OCI-LY3 (cell line): ENCODE results near the gene KCNMA1.

ENCODE experiments used
- H2AFZ ChIP-seq: fragments of 200-600, 300-600 bp; shearing (Covaris generic); 2 replicates; pipeline ENCODE4 v1.6.0; 2014; ENCODE audit warnings: antibody characterized with exemption, low read depth, low read length
- H3K27ac ChIP-seq: fragments of 200-600, 300-600 bp; sonication (generic); 2 replicates; pipeline ENCODE4 v1.5.1; 2014; ENCODE audit warnings: mild to moderate bottlenecking, low read length, moderate library complexity, mixed read lengths
- H3K27me3 ChIP-seq: fragments of 200-600, 300-600 bp; sonication (generic); 2 replicates; pipeline ENCODE4 v1.6.1; 2014; ENCODE audit warnings: low read depth, low read length, mixed read lengths
- H3K36me3 ChIP-seq: fragments of 200-600, 300-600 bp; sonication (generic); replicated peaks from 2 replicates; pipeline ENCODE3; 2014; ENCODE audit warnings: low read depth, low read length, mixed read lengths
- H3K4me1 ChIP-seq: fragments of 300-600, 200-600 bp; sonication (generic); 2 replicates; pipeline ENCODE4 v1.6.1; 2014; ENCODE audit warnings: low read length, mixed read lengths
- H3K4me2 ChIP-seq: fragments of 200-600, 300-600 bp; sonication (generic); 2 replicates; pipeline ENCODE4 v1.6.1; 2014; ENCODE audit warnings: low read length, mixed read lengths
- H3K4me3 ChIP-seq: fragments of 300-600, 200-600 bp; sonication (generic); 2 replicates; pipeline ENCODE4 v1.5.1; 2014; ENCODE audit warnings: antibody characterized with exemption, mild to moderate bottlenecking, low read length, moderate library complexity
- H3K79me2 ChIP-seq: fragments of 300-600, 200-600 bp; shearing (Covaris generic); 2 replicates; pipeline ENCODE4 v1.6.1; 2014; ENCODE audit warnings: mild to moderate bottlenecking, low read length, mixed read lengths
- H3K9ac ChIP-seq: fragments of 300-600, 200-600 bp; shearing (Covaris generic); 2 replicates; pipeline ENCODE4 v1.6.0; 2014; ENCODE audit warnings: mild to moderate bottlenecking, low read length, moderate library complexity
- H3K9me3 ChIP-seq: fragments of 200-600, 300-600 bp; shearing (Covaris generic); 2 replicates; pipeline ENCODE4 v1.6.1; 2014; ENCODE audit warnings: low read length, mixed read lengths; ENCODE audit not compliant: insufficient read depth
- H4K20me1 ChIP-seq: fragments of 200-600, 300-600 bp; sonication (generic); 2 replicates; pipeline ENCODE4 v1.6.1; 2016; ENCODE audit warnings: low read length, mixed read lengths; ENCODE audit not compliant: insufficient read depth
- EZH2phosphoT487 ChIP-seq: fragments of 200-600 bp; shearing (Covaris generic); IDR thresholded peaks from 2 replicates; pipeline ENCODE4 v1.6.1; 2018; ENCODE audit warnings: antibody characterized with exemption, mixed run types, low read depth
- TF ChIP-seq, protein P1 (sequence below): fragments of 200-600, 300-600 bp; sonication (generic); IDR thresholded peaks from 2 replicates; pipeline ENCODE4 v1.5.1; 2014; ENCODE audit warnings: antibody characterized with exemption, low read length, low read depth

Gene KCNMA1

DNA sequence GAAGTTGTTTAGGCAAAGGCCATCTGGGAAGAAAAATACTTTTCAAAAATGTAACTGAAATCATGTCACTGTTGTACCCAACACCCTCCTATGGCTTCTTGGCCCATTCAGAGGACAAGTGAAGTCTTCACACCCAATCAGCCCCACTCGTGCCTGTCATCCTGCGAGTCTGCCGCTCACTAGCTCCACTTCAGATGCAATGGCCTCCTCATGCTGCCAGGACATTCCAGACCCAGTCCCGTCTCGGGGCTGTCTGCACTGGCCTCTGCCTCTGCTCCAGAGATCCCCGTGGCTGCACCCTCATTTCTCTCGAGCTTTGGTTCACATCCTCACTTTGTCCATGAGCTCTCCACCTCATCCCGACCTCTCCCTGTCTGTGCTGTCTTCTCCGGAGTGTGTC is 227.1 kb downstream of the KCNMA1 start:
- no peak overlapping the region for H3K4me2 ChIP-seq
- no peak overlapping the region for H3K4me3 ChIP-seq
- peaks cover 14% of the 10 kb centered on the region; the same call in 1 of the 2 replicates for H4K20me1 ChIP-seq
- no peaks in the 10 kb centered on the region for H3K9me3 ChIP-seq
- H3K27ac ChIP-seq: no peak overlapping the region
- no peak overlapping the region for H3K9ac ChIP-seq
- no peaks in the 10 kb centered on the region for H3K27me3 ChIP-seq
- peaks cover 3% of the 10 kb centered on the region; the same call in 1 of the 2 replicates for H3K79me2 ChIP-seq
- TF ChIP-seq, protein P1, sequence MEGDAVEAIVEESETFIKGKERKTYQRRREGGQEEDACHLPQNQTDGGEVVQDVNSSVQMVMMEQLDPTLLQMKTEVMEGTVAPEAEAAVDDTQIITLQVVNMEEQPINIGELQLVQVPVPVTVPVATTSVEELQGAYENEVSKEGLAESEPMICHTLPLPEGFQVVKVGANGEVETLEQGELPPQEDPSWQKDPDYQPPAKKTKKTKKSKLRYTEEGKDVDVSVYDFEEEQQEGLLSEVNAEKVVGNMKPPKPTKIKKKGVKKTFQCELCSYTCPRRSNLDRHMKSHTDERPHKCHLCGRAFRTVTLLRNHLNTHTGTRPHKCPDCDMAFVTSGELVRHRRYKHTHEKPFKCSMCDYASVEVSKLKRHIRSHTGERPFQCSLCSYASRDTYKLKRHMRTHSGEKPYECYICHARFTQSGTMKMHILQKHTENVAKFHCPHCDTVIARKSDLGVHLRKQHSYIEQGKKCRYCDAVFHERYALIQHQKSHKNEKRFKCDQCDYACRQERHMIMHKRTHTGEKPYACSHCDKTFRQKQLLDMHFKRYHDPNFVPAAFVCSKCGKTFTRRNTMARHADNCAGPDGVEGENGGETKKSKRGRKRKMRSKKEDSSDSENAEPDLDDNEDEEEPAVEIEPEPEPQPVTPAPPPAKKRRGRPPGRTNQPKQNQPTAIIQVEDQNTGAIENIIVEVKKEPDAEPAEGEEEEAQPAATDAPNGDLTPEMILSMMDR: no peak
- TF ChIP-seq EZH2phosphoT487: no peak
- H3K36me3 ChIP-seq: no peaks in the 10 kb centered on the region
- H3K4me1 ChIP-seq: peaks cover 64% of the 10 kb centered on the region
- no peak overlapping the region for H2AFZ ChIP-seq

- H3K27ac ChIP-seq: no peak overlapping the region
- TF ChIP-seq, protein P1: no peak
- no peak for TF ChIP-seq EZH2phosphoT487
Observed at GRCh38 chr10:77409697-77410471, 227.7 kb downstream of the KCNMA1 start.

GRCh38 chr10:77408259-77408658 is 229.3 kb downstream of the KCNMA1 start:
- H4K20me1 ChIP-seq: peaks cover 19% of the 10 kb centered on the region; the same call in 1 of the 2 replicates
- no peak for TF ChIP-seq EZH2phosphoT487
- TF ChIP-seq, protein P1: no peak
- no peak overlapping the region for H3K27ac ChIP-seq
- peaks cover 57% of the 10 kb centered on the region for H3K4me1 ChIP-seq
- H2AFZ ChIP-seq: no peak overlapping the region
- H3K4me3 ChIP-seq: no peak overlapping the region
- no peaks in the 10 kb centered on the region for H3K9me3 ChIP-seq
- H3K4me2 ChIP-seq: no peak overlapping the region
- H3K79me2 ChIP-seq: peaks cover 2% of the 10 kb centered on the region; the same call in 1 of the 2 replicates
- H3K9ac ChIP-seq: no peak overlapping the region
- no peaks in the 10 kb centered on the region for H3K36me3 ChIP-seq
- H3K27me3 ChIP-seq: no peaks in the 10 kb centered on the region

More at GRCh38 chr10:77409697-77410471, 227.7 kb downstream of the KCNMA1 start:
- H3K27me3 ChIP-seq: no peaks in the 10 kb centered on the region
- H3K4me1 ChIP-seq: peaks cover 65% of the 10 kb centered on the region
- no peak overlapping the region for H2AFZ ChIP-seq
- peaks cover 14% of the 10 kb centered on the region; the same call in 1 of the 2 replicates for H4K20me1 ChIP-seq
- H3K9me3 ChIP-seq: no peaks in the 10 kb centered on the region
- H3K4me3 ChIP-seq: no peak overlapping the region
- no peak overlapping the region for H3K4me2 ChIP-seq
- H3K9ac ChIP-seq: no peak overlapping the region
- peaks cover 3% of the 10 kb centered on the region; the same call in 1 of the 2 replicates for H3K79me2 ChIP-seq
- H3K36me3 ChIP-seq: no peaks in the 10 kb centered on the region

DNA sequence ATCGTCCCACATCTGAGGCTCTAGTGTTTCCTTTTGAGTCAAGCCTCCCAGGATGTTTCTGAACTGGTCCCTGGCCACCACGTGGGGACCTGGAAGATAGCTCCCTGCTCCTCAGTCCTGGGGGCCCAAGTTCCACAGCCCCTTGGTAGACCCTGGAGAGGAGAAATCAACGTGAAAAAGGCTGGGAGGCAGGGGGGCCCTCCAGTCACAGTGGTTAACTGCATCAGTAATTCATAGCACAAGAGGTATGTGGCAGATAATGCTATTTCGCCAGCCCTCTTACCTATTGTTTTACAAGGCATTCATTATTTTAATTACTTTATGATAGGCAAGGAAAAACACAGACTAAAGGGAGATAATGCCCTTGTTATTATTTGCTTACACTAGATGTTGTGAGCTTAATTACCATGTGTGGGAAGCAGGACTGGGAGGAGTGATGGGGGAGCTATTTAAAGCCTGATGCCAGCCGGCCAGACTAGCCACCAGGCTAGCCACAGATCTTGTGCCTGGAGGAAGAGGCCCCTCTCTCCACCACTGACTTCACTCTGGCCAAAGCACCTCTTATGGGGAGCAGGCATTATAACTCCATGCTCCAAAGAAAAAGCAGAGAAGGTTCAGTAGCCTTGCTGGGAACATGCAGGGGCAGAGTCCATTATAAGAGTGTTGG is 230.7 kb downstream of the KCNMA1 start:
- Histone ChIP-seq H3K79me2 (no peaks in the 10 kb centered on the region), H3K9me3 (no peaks in the 10 kb centered on the region), H3K4me2 (no peak overlapping the region), H4K20me1 (peaks cover 19% of the 10 kb centered on the region; the same call in 1 of the 2 replicates), H3K36me3 (peaks cover 6% of the 10 kb centered on the region), H3K27ac (no peak overlapping the region), H3K4me1 (peaks cover 43% of the 10 kb centered on the region), H2AFZ (no peak overlapping the region), H3K27me3 (no peaks in the 10 kb centered on the region), H3K4me3 (no peak overlapping the region), H3K9ac (no peak overlapping the region)
- TF ChIP-seq, protein P1: no peak
- TF ChIP-seq EZH2phosphoT487: no peak
